ENCODE data around the gene GPBP1L1. TPM values are rescaled to one million over a fixed set of nuclear protein-coding genes. Genes with fewer than 3 reads are reported as not detected.

GPBP1L1 gene
- polyA plus RNA-seq, 1 donor from 2014 or later, result 55.1 TPM

DNA sequence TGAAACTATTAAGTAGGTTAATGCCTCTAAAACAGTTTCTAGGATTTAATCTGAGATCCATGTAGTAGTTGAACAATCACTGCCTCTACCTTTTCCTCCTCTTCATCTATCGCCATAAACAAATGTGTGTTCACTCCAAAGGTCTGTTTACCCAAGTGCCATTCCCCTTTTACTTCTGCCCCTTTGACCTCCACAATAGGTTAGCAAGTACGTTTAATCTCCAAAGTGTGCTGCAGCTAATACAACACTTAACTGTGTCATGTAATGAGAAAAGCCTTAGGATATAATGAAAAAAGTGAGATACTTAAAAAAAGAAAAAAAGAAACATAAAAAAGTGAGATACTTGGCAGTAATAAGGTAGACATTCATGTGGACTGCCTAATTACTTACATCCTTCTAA, 28.2 kb downstream of the GPBP1L1 start:
- Histone ChIP-seq H3K36me3 (ENCODE audit: insufficient read depth, low read length) (peaks cover 12% of the 10 kb centered on the region), H3K27me3 (ENCODE audit: insufficient read depth, low read depth, low read length) (no peaks in the 10 kb centered on the region), H3K9me2 (ENCODE audit: insufficient read depth, low read length) (no peaks in the 10 kb centered on the region), H4K20me1 (ENCODE audit: insufficient read depth) (no peaks in the 10 kb centered on the region), H3K27ac (ENCODE audit: low read length) (no peak overlapping the region), H3K79me2 (replicated peaks; ENCODE audit: insufficient read depth, low read length) (peaks cover 17% of the 10 kb centered on the region), H3K9ac (ENCODE audit: low read length) (no peak overlapping the region), H3K4me2 (ENCODE audit: low read length) (no peak overlapping the region), H2AFZ (ENCODE audit: low read depth, low read length) (no peak overlapping the region), H3K4me3 (ENCODE audit: low read length) (no peak overlapping the region), H3F3A (ENCODE audit: insufficient read depth, low read length, poor library complexity, severe bottlenecking) (no peaks in the 10 kb centered on the region), H3K9me3 (ENCODE audit: low read length) (no peaks in the 10 kb centered on the region)
- TF ChIP-seq, protein P1, sequence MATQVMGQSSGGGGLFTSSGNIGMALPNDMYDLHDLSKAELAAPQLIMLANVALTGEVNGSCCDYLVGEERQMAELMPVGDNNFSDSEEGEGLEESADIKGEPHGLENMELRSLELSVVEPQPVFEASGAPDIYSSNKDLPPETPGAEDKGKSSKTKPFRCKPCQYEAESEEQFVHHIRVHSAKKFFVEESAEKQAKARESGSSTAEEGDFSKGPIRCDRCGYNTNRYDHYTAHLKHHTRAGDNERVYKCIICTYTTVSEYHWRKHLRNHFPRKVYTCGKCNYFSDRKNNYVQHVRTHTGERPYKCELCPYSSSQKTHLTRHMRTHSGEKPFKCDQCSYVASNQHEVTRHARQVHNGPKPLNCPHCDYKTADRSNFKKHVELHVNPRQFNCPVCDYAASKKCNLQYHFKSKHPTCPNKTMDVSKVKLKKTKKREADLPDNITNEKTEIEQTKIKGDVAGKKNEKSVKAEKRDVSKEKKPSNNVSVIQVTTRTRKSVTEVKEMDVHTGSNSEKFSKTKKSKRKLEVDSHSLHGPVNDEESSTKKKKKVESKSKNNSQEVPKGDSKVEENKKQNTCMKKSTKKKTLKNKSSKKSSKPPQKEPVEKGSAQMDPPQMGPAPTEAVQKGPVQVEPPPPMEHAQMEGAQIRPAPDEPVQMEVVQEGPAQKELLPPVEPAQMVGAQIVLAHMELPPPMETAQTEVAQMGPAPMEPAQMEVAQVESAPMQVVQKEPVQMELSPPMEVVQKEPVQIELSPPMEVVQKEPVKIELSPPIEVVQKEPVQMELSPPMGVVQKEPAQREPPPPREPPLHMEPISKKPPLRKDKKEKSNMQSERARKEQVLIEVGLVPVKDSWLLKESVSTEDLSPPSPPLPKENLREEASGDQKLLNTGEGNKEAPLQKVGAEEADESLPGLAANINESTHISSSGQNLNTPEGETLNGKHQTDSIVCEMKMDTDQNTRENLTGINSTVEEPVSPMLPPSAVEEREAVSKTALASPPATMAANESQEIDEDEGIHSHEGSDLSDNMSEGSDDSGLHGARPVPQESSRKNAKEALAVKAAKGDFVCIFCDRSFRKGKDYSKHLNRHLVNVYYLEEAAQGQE (IDR thresholded peaks at IDR 0.05; ENCODE audit: borderline replicate concordance), result no peak
- no peak for TF ChIP-seq RAD21 (conservative IDR thresholded peaks at IDR 0.05)
- TF ChIP-seq MXI1 (conservative IDR thresholded peaks at IDR 0.05; ENCODE audit: poor library complexity, severe bottlenecking), result no peak
- TF ChIP-seq, protein P2, sequence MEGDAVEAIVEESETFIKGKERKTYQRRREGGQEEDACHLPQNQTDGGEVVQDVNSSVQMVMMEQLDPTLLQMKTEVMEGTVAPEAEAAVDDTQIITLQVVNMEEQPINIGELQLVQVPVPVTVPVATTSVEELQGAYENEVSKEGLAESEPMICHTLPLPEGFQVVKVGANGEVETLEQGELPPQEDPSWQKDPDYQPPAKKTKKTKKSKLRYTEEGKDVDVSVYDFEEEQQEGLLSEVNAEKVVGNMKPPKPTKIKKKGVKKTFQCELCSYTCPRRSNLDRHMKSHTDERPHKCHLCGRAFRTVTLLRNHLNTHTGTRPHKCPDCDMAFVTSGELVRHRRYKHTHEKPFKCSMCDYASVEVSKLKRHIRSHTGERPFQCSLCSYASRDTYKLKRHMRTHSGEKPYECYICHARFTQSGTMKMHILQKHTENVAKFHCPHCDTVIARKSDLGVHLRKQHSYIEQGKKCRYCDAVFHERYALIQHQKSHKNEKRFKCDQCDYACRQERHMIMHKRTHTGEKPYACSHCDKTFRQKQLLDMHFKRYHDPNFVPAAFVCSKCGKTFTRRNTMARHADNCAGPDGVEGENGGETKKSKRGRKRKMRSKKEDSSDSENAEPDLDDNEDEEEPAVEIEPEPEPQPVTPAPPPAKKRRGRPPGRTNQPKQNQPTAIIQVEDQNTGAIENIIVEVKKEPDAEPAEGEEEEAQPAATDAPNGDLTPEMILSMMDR (IDR thresholded peaks at IDR 0.05; ENCODE audit: poor library complexity, severe bottlenecking), result no peak
- TF ChIP-seq SMC3 (conservative IDR thresholded peaks at IDR 0.05; ENCODE audit: poor library complexity), result no peak
- TF ChIP-seq POLR2AphosphoS5 (IDR thresholded peaks at IDR 0.05), result no peak
- no peak for TF ChIP-seq TAF1 (IDR thresholded peaks at IDR 0.05; ENCODE audit: low read depth)
- TF ChIP-seq EZH2 (IDR thresholded peaks at IDR 0.05; ENCODE audit: borderline replicate concordance, insufficient read depth, low read length, poor library complexity, severe bottlenecking), result no peak
- TF ChIP-seq EP300 (conservative IDR thresholded peaks at IDR 0.05; ENCODE audit: poor library complexity, severe bottlenecking), result no peak

DNA sequence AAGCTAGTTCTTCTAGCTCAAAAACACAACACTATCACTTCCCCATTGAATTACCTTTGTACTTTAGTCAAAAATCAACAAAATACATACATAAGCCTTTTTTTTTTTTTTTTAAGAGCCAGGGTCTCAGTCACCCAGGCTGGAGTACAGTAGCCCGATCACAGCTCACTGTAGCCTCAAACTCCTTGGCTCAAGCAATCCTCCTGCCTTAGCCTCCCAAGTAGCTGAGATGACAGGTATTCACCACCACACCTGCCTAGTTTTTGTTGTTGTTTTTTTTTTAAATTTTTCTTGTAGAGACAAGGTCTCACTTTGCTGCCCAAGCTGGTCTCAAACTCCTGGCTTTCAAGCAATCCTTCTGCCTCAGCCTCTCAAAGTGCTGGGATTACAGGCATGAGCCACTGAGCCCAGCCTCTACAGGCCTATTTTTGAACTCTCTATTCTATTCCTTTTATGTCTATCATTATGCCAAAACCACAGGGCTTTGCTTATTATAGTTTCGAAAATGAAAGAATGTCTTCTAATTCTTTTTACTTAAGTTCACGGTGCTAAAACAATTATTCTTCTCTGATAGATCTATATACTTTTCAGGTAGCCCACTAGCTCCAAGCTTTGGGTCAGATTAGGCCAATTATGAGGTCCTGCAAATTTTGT, 29.6 kb downstream of the GPBP1L1 start:
- Histone ChIP-seq H3K27me3 (ENCODE audit: insufficient read depth, low read depth, low read length) (no peaks in the 10 kb centered on the region), H3K9ac (ENCODE audit: low read length) (no peak overlapping the region), H3K79me2 (replicated peaks; ENCODE audit: insufficient read depth, low read length) (peaks cover 2% of the 10 kb centered on the region), H3F3A (ENCODE audit: insufficient read depth, low read length, poor library complexity, severe bottlenecking) (no peaks in the 10 kb centered on the region), H3K9me3 (ENCODE audit: low read length) (no peaks in the 10 kb centered on the region), H3K4me2 (ENCODE audit: low read length) (no peak overlapping the region), H4K20me1 (ENCODE audit: insufficient read depth) (no peaks in the 10 kb centered on the region), H3K27ac (ENCODE audit: low read length) (no peak overlapping the region), H3K9me2 (ENCODE audit: insufficient read depth, low read length) (no peaks in the 10 kb centered on the region), H3K36me3 (ENCODE audit: insufficient read depth, low read length) (peaks cover 12% of the 10 kb centered on the region), H2AFZ (ENCODE audit: low read depth, low read length) (no peak overlapping the region), H3K4me3 (ENCODE audit: low read length) (no peak overlapping the region)
- TF ChIP-seq MXI1 (conservative IDR thresholded peaks at IDR 0.05; ENCODE audit: poor library complexity, severe bottlenecking) (no peak), SMC3 (conservative IDR thresholded peaks at IDR 0.05; ENCODE audit: poor library complexity) (no peak), POLR2AphosphoS5 (IDR thresholded peaks at IDR 0.05) (no peak), RAD21 (conservative IDR thresholded peaks at IDR 0.05) (no peak), EP300 (conservative IDR thresholded peaks at IDR 0.05; ENCODE audit: poor library complexity, severe bottlenecking) (no peak), TAF1 (IDR thresholded peaks at IDR 0.05; ENCODE audit: low read depth) (no peak), EZH2 (IDR thresholded peaks at IDR 0.05; ENCODE audit: borderline replicate concordance, insufficient read depth, low read length, poor library complexity, severe bottlenecking) (no peak)
- TF ChIP-seq, protein P2 (IDR thresholded peaks at IDR 0.05; ENCODE audit: poor library complexity, severe bottlenecking), result no peak
- TF ChIP-seq, protein P1 (IDR thresholded peaks at IDR 0.05; ENCODE audit: borderline replicate concordance), result no peak

All from neural cell (in vitro differentiated cells).